ACHN (cell line): ENCODE data around the gene SLK.

Source experiments
- DNase-seq: peaks from one replicate; pipeline ENCODE4 v3.0.0-alpha.2; 2015
- in situ Hi-C: cut with HindIII; loops from 2 replicates; pipeline ENCODE4 v1.10.0; 2017; ENCODE audit warnings: low sequenced_read_pairs, low pct_ligation_motif_present, low pct_unique_long_range_greater_than_20kb

Gene SLK

GRCh38 chr10:104067525-104067924 lies 100.6 kb downstream of the SLK start:
- no peak for DNase-seq

GRCh38 chr10:104069613-104070012 lies 102.7 kb downstream of the SLK start:
- in situ Hi-C loops, result no loop called here
- no peak for DNase-seq

More at GRCh38 chr10:104067525-104067924, 100.6 kb downstream of the SLK start:
- in situ Hi-C loops, result no loop called here

- no peak for DNase-seq
- in situ Hi-C loops, result no loop called here
Measured at GRCh38 chr10:104072786-104073185, 105.8 kb downstream of the SLK start.

- DNase-seq, result no peak
- in situ Hi-C loops, result no loop called here
Measured at GRCh38 chr10:104074505-104074904, 107.6 kb downstream of the SLK start.

- DNase-seq, result no peak
- in situ Hi-C loops, result no loop called here
Measured at GRCh38 chr10:104076743-104077160, 109.8 kb downstream of the SLK start.

- DNase-seq, result no peak
- in situ Hi-C loops, result no loop called here
Measured at GRCh38 chr10:104077247-104077646, 110.3 kb downstream of the SLK start.

- in situ Hi-C loops, result no loop called here
- no peak for DNase-seq
Measured at GRCh38 chr10:104077663-104078151, 110.8 kb downstream of the SLK start.
